Neural progenitor cell (in vitro differentiated cells): ENCODE measurements around the gene GLIS1. TPM values are rescaled to one million over a fixed set of nuclear protein-coding genes. Genes with fewer than 3 reads are reported as not detected.

Experiments
- DNase-seq: peaks from one replicate; pipeline ENCODE4 v3.0.0-alpha.2; 2016; ENCODE audit warnings: low spot score
- H2AFZ ChIP-seq: fragments of 200-600 bp; sonication (generic); replicated peaks from 2 replicates; pipeline ENCODE4 v1.6.1; 2016; ENCODE audit warnings: antibody characterized with exemption
- H3F3A ChIP-seq: fragments of 200-600 bp; sonication (generic); 2 replicates; pipeline ENCODE4 v1.6.1; 2016; ENCODE audit warnings: antibody characterized with exemption, low read depth
- H3K27ac ChIP-seq: fragments of 200-600 bp; sonication (generic); 2 replicates; pipeline ENCODE4 v1.5.1; 2016; ENCODE audit warnings: mild to moderate bottlenecking
- H3K27me3 ChIP-seq: fragments of 200-600 bp; sonication (generic); 2 replicates; pipeline ENCODE4 v1.6.1; 2016; ENCODE audit warnings: mild to moderate bottlenecking, moderate library complexity
- H3K36me3 ChIP-seq: fragments of 200-600 bp; sonication (generic); 2 replicates; pipeline ENCODE4 v1.5.1; 2016
- H3K4me1 ChIP-seq: fragments of 200-600 bp; sonication (generic); 2 replicates; pipeline ENCODE4 v1.6.1; 2016; ENCODE audit warnings: mixed run types
- H3K4me2 ChIP-seq: fragments of 200-600 bp; sonication (generic); 2 replicates; pipeline ENCODE4 v1.6.1; 2016
- H3K4me3 ChIP-seq: fragments of 200-600 bp; sonication (generic); 2 replicates; pipeline ENCODE4 v1.5.1; 2016
- H3K79me2 ChIP-seq: fragments of 200-600 bp; sonication (generic); 2 replicates; pipeline ENCODE4 v1.6.1; 2016; ENCODE audit warnings: low read depth
- H3K9ac ChIP-seq: fragments of 200-600 bp; sonication (generic); 2 replicates; pipeline ENCODE4 v1.6.1; 2016
- H3K9me3 ChIP-seq: fragments of 200-600 bp; sonication (generic); 2 replicates; pipeline ENCODE4 v1.5.1; 2016; ENCODE audit warnings: low read depth
- H4K20me1 ChIP-seq: fragments of 200-600 bp; sonication (generic); 2 replicates; pipeline ENCODE4 v1.6.1; 2016; ENCODE audit warnings: low read depth
- H3K27ac Mint-ChIP-seq: 3 replicates; pipeline ENCODE4 v1.8.0; 2021; ENCODE audit warnings: mixed read lengths
- H3K27me3 Mint-ChIP-seq: 2 replicates; pipeline ENCODE4 v1.8.0; 2022; ENCODE audit warnings: low read depth, mild to moderate bottlenecking, inconsistent platforms, moderate library complexity, mixed read lengths; ENCODE audit not compliant: insufficient read depth
- H3K36me3 Mint-ChIP-seq: 3 replicates; pipeline ENCODE4 v1.8.0; 2021; ENCODE audit warnings: mixed read lengths
- H3K4me1 Mint-ChIP-seq: 3 replicates; pipeline ENCODE4 v1.8.0; 2021; ENCODE audit warnings: mixed read lengths
- H3K4me3 Mint-ChIP-seq: 3 replicates; pipeline ENCODE4 v1.8.0; 2021; ENCODE audit warnings: mild to moderate bottlenecking, moderate library complexity, mixed read lengths
- H3K9me3 Mint-ChIP-seq: 3 replicates; pipeline ENCODE4 v1.8.0; 2020; ENCODE audit warnings: mixed read lengths
- EZH2 ChIP-seq: fragments of 200-600 bp; sonication (generic); IDR thresholded peaks from 2 replicates; pipeline ENCODE4 v1.6.1; 2017; ENCODE audit warnings: antibody characterized with exemption, mild to moderate bottlenecking, moderate library complexity
- EZH2phosphoT487 ChIP-seq: fragments of 200-600 bp; sonication (generic); IDR thresholded peaks from 2 replicates; pipeline ENCODE4 v1.6.1; 2017; ENCODE audit warnings: antibody characterized with exemption
- total RNA-seq: library from RNA; depleted of rRNA; stranded (reverse); fragments of >200 nt; gene quantifications from 2 replicates; pipeline ENCODE4 v1.2.3, GENCODE V29; 2015; ENCODE audit warnings: low replicate concordance
- TF ChIP-seq, protein P1 (sequence below): fragments of 200-600 bp; sonication (generic); IDR thresholded peaks from 2 replicates; pipeline ENCODE4 v1.5.1; 2017; ENCODE audit warnings: antibody characterized with exemption, mild to moderate bottlenecking

Gene GLIS1
- total RNA-seq, 1 donor from 2014 or later: not detected

DNA sequence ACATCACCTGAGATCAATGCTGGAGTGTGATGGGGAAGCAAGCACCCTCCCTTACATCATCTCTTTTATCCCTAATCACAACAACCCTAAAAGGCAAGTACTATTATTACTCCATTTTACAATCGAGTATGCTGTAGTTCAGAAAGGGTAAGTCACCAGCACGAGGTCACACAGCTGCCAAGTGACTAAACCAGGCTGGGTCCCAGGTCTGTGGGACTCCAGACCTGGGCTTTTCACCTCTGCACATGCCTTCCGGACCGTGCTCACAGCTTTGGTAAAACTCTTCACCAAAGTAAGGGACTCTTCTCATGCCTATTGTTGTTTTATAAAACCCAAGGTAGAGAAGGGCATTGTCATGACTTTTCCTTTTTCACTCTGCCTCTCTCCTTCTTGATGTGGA, 148.9 kb downstream of the GLIS1 start:
- no peaks in the 10 kb centered on the region for H3K36me3 Mint-ChIP-seq
- H3K36me3 ChIP-seq: no peaks in the 10 kb centered on the region
- H4K20me1 ChIP-seq: no peaks in the 10 kb centered on the region
- H3K9ac ChIP-seq: no peak overlapping the region
- no peaks in the 10 kb centered on the region for H3F3A ChIP-seq
- peak overlapping the region; percentile 19 for H3K27ac Mint-ChIP-seq
- no peak overlapping the region for H3K27ac ChIP-seq
- no peak overlapping the region for H3K4me3 ChIP-seq
- H2AFZ ChIP-seq: no peak overlapping the region
- H3K4me1 ChIP-seq: peaks cover 7% of the 10 kb centered on the region
- H3K27me3 ChIP-seq: no peaks in the 10 kb centered on the region
- H3K9me3 ChIP-seq: no peaks in the 10 kb centered on the region
- DNase-seq: no peak
- H3K79me2 ChIP-seq: no peaks in the 10 kb centered on the region
- H3K9me3 Mint-ChIP-seq: no peaks in the 10 kb centered on the region
- no peak overlapping the region for H3K4me3 Mint-ChIP-seq
- TF ChIP-seq EZH2: no peak
- TF ChIP-seq, protein P1, sequence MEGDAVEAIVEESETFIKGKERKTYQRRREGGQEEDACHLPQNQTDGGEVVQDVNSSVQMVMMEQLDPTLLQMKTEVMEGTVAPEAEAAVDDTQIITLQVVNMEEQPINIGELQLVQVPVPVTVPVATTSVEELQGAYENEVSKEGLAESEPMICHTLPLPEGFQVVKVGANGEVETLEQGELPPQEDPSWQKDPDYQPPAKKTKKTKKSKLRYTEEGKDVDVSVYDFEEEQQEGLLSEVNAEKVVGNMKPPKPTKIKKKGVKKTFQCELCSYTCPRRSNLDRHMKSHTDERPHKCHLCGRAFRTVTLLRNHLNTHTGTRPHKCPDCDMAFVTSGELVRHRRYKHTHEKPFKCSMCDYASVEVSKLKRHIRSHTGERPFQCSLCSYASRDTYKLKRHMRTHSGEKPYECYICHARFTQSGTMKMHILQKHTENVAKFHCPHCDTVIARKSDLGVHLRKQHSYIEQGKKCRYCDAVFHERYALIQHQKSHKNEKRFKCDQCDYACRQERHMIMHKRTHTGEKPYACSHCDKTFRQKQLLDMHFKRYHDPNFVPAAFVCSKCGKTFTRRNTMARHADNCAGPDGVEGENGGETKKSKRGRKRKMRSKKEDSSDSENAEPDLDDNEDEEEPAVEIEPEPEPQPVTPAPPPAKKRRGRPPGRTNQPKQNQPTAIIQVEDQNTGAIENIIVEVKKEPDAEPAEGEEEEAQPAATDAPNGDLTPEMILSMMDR: no peak
- no peak for TF ChIP-seq EZH2phosphoT487
- H3K4me2 ChIP-seq: no peak overlapping the region
- peaks cover 2% of the 10 kb centered on the region for H3K27me3 Mint-ChIP-seq
- H3K4me1 Mint-ChIP-seq: peaks cover 38% of the 10 kb centered on the region

DNA sequence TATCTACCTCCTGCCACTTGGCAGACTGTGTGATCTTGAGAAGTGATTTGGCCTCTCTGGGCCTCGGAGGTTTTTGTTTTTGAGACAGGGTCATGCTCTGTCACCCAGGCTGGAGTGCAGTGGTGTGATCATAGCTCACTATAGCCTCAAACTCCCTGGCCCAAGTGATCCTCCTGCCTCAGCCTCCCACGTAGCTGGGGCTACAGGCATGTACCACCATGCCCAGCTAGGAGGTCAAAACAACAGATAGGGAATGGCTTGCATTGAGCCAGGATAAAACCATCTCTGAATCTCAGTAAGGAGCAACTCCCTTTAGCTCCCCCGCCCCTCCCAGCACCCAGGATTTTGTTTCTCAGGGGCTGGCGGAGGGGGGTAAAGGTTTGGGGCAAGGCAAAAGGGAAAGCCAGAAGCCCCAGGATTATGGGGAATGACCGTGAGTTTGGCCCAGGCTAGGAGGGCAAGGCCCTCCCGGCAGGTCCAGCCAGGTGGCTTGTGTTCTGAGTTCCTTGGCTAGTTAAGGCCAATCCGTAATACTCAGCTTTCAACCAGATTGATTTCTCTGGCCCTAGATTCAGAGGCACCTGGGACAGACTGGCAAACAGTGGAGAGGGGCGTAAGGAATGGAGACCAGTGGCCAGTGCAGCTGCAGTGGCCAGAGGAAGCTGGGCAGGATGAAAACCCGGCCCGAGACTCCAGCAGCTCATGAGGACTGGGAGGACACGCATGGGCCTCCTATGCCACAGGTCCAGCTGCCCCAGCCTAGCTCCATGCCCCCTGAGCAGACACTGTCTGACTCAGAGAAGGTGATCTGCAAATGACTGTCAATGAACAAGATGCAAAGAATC, 149.7 kb downstream of the GLIS1 start:
- no peaks in the 10 kb centered on the region for H3K79me2 ChIP-seq
- H3K4me3 Mint-ChIP-seq: no peak overlapping the region
- H3F3A ChIP-seq: no peaks in the 10 kb centered on the region
- H3K27ac Mint-ChIP-seq: peak overlapping the region; percentile 11
- H3K4me2 ChIP-seq: no peak overlapping the region
- H3K36me3 ChIP-seq: no peaks in the 10 kb centered on the region
- no peak overlapping the region for H3K27ac ChIP-seq
- no peaks in the 10 kb centered on the region for H3K9me3 ChIP-seq
- H3K4me1 ChIP-seq: peaks cover 7% of the 10 kb centered on the region
- H3K36me3 Mint-ChIP-seq: no peaks in the 10 kb centered on the region
- no peaks in the 10 kb centered on the region for H3K27me3 ChIP-seq
- no peak overlapping the region for H2AFZ ChIP-seq
- peaks cover 5% of the 10 kb centered on the region for H3K27me3 Mint-ChIP-seq
- no peak overlapping the region for H3K4me3 ChIP-seq
- H3K9me3 Mint-ChIP-seq: no peaks in the 10 kb centered on the region
- TF ChIP-seq, protein P1: no peak
- no peak for TF ChIP-seq EZH2
- no peak for TF ChIP-seq EZH2phosphoT487
- H4K20me1 ChIP-seq: no peaks in the 10 kb centered on the region
- no peak for DNase-seq
- H3K4me1 Mint-ChIP-seq: peaks cover 38% of the 10 kb centered on the region
- no peak overlapping the region for H3K9ac ChIP-seq

DNA sequence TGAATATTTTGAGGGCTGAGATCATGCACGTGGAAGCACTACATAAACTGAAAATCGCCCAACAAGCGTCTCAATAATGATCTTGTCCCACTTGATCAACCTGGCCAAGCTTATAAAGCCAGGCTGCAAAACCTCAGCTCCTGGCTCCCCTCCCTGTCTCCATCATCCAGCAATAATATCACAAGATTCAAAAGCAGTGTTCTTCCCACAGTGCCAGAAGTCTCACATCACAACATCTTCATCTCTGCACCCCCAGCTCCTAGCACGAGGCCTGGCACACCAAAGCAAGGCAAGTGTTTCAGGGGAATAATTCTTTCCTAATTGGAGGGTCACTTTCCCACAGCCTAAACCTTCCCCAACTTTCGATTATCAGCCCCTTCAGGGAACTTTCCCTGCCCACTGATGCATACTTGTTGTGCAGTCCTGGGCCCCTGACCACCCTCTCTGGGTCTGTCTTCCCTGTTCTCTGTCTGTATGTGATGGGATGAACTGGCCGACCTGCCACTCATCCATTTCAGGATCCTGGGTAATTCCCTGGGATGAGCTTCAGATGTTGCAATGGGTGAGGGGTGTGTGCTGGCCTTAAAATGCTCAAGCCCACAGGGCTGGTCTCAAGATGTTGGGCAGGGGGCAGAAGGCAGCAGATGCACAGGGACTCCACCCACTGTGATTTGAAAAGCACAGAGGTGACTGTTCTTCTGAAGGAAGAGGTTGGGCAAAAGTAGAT, 150.7 kb downstream of the GLIS1 start:
- H3K9me3 ChIP-seq: no peaks in the 10 kb centered on the region
- Mint-ChIP-seq H3K36me3 (no peaks in the 10 kb centered on the region), H3K4me1 (peaks cover 42% of the 10 kb centered on the region), H3K4me3 (no peak overlapping the region), H3K9me3 (no peaks in the 10 kb centered on the region), H3K27me3 (peaks cover 5% of the 10 kb centered on the region), H3K27ac (no peak overlapping the region)
- H3F3A ChIP-seq: no peaks in the 10 kb centered on the region
- H3K79me2 ChIP-seq: no peaks in the 10 kb centered on the region
- H3K36me3 ChIP-seq: no peaks in the 10 kb centered on the region
- no peak overlapping the region for H3K4me2 ChIP-seq
- H3K27ac ChIP-seq: no peak overlapping the region
- TF ChIP-seq EZH2phosphoT487 (no peak), EZH2 (no peak)
- TF ChIP-seq, protein P1: no peak
- no peak overlapping the region for H3K9ac ChIP-seq
- H2AFZ ChIP-seq: no peak overlapping the region
- peaks cover 7% of the 10 kb centered on the region for H3K4me1 ChIP-seq
- H3K27me3 ChIP-seq: no peaks in the 10 kb centered on the region
- H3K4me3 ChIP-seq: no peak overlapping the region
- no peak for DNase-seq
- no peaks in the 10 kb centered on the region for H4K20me1 ChIP-seq
